Activated naive CD8-positive, alpha-beta T cell treated with anti-CD3 and anti-CD28 coated beads for 36 hours (primary cell): ENCODE results near the gene ASAP2. TPM values are rescaled to one million over a fixed set of nuclear protein-coding genes. Genes with fewer than 3 reads are reported as not detected.

Experiments
- DNase-seq: peaks from one replicate; pipeline ENCODE4 v3.0.0; 2021
- H3K27ac Mint-ChIP-seq: one replicate; pipeline ENCODE4 v1.8.0; 2022; ENCODE audit warnings: mild to moderate bottlenecking, moderate library complexity, mixed read lengths
- H3K27me3 Mint-ChIP-seq: one replicate; pipeline ENCODE4 v1.8.0; 2022; ENCODE audit warnings: mild to moderate bottlenecking, mixed read lengths
- H3K36me3 Mint-ChIP-seq: one replicate; pipeline ENCODE4 v1.8.0; 2021; ENCODE audit warnings: mild to moderate bottlenecking, mixed read lengths
- H3K4me1 Mint-ChIP-seq: one replicate; pipeline ENCODE4 v1.8.0; 2021; ENCODE audit warnings: mixed read lengths
- H3K4me3 Mint-ChIP-seq: one replicate; pipeline ENCODE4 v1.8.0; 2022; ENCODE audit warnings: mild to moderate bottlenecking, moderate library complexity, mixed read lengths
- H3K9me3 Mint-ChIP-seq: one replicate; pipeline ENCODE4 v1.8.0; 2022; ENCODE audit warnings: mixed read lengths
- total RNA-seq, 2 experiments: library from RNA; stranded (reverse); gene quantifications; one replicate each; pipeline ENCODE4 v1.2.3, GENCODE V29; 2021

The ASAP2 gene
- total RNA-seq, 2 experiments from 2014 or later = 0.04 to 0.12 TPM

GRCh38 chr2:9445089-9445488 lies 238.5 kb downstream of the ASAP2 start:
- Mint-ChIP-seq H3K27me3 (no peaks in the 10 kb centered on the region), H3K4me3 (no peak overlapping the region), H3K9me3 (no peaks in the 10 kb centered on the region), H3K4me1 (peaks cover 7% of the 10 kb centered on the region), H3K27ac (no peak overlapping the region), H3K36me3 (peaks cover 22% of the 10 kb centered on the region)
- no peak for DNase-seq

DNA sequence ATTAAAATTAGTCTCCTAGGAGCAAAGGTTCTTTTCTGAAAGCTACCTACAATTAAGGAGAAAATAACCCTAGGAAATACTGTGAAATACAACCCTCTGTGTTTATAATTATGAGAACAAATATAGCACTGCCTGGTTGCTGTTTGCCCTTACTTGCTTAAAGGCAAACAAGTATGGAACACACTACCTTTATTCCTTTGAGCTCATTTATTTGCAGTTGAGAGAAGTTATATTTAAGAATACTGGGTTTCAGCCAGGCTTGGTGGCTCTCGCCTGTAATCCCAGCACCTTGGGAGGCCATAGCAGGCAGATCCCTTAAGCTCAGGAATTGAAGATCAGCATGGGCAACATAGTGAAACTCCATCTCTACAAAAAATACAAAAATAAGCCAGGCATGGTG lies 244.6 kb downstream of the ASAP2 start:
- no peak for DNase-seq
- H3K27me3 Mint-ChIP-seq = no peaks in the 10 kb centered on the region
- H3K9me3 Mint-ChIP-seq = no peaks in the 10 kb centered on the region
- peaks cover 15% of the 10 kb centered on the region for H3K36me3 Mint-ChIP-seq
- H3K4me1 Mint-ChIP-seq = no peaks in the 10 kb centered on the region
- H3K4me3 Mint-ChIP-seq = no peak overlapping the region
- no peak overlapping the region for H3K27ac Mint-ChIP-seq

Other genes starting within 250 kb of the ASAP2 start
- gene MBOAT2, start 203.1 kb upstream of the ASAP2 start, total RNA-seq = 1 to 10 TPM; 2.0 to 2.1 TPM
- 100 to 1,000 TPM; 171 to 180 TPM for gene ITGB1BP1, start 216.7 kb downstream of the ASAP2 start, total RNA-seq
- gene CPSF3, start 216.8 kb downstream of the ASAP2 start, total RNA-seq = 10 to 100 TPM; 83.8 to 85.6 TPM